ENCODE results near the gene GSTP1. TPM values are rescaled to one million over a fixed set of nuclear protein-coding genes. Genes with fewer than 3 reads are reported as not detected.

GSTP1 gene
- total and polyA plus RNA-seq, 2 of the 8 experiments (the other 6 are each of a cell fraction or from before 2014, with no cell fraction given): 1,454 to 3,329 TPM

GRCh38 chr11:67610302-67610868 lies 26.8 kb downstream of the GSTP1 start (continued):
- no peak for TF ChIP-seq PHF8 (conservative IDR thresholded peaks at IDR 0.05; ENCODE audit: low read depth, low read length)
- no peak for TF ChIP-seq POU5F1 (IDR thresholded peaks at IDR 0.05; ENCODE audit: low read depth, low read length)
- TF ChIP-seq CBX8 (IDR thresholded peaks at IDR 0.05; ENCODE audit: borderline replicate concordance, low read depth, low read length): no peak
- TF ChIP-seq SRF (IDR thresholded peaks at IDR 0.05; ENCODE audit: low read depth, low read length): no peak
- TF ChIP-seq SP2 (IDR thresholded peaks at IDR 0.05; ENCODE audit: low read length): no peak
- TF ChIP-seq TAF7 (optimal IDR thresholded peaks at IDR 0.05; ENCODE audit: borderline replicate concordance, low read depth, low read length): no peak
- no peak for TF ChIP-seq TCF12 (IDR thresholded peaks at IDR 0.05; ENCODE audit: low read depth, low read length)
